ENCODE data around the gene TP73.

GRCh38 chr1:3645666-3646355 lies 6.5 kb upstream of the TP73 start:
- TF ChIP-seq TAF1 (IDR thresholded peaks at IDR 0.05; ENCODE audit: borderline replicate concordance, insufficient read depth, low read length) (no peak), POLR2AphosphoS5 (IDR thresholded peaks at IDR 0.05; ENCODE audit: low read depth, low read length) (no peak), SIN3A (IDR thresholded peaks at IDR 0.05; ENCODE audit: borderline replicate concordance, insufficient read depth, low read length) (no peak), REST (IDR thresholded peaks at IDR 0.05; ENCODE audit: insufficient read depth in 1 of 2, low read depth in 2 of 2, low read length in 2 of 2) (no peak), FOXP2 (optimal IDR thresholded peaks at IDR 0.05; ENCODE audit: borderline replicate concordance, extremely low read depth, extremely low read length, insufficient read depth) (no peak)
